HG03097 (cell line): Measurements from ENCODE around the gene RNF130.
"Not testable (repeated sequence)": the region's sequence is repeated elsewhere in the genome, so short reads cannot be mapped to it uniquely, and the experiment has no call there.

Source experiments
- ATAC-seq: cut with Tn5 transposase; IDR thresholded peaks from one replicate; pipeline ENCODE4 v1.9.1; 2021; ENCODE audit not compliant: unreplicated experiment, low FRiP score

The RNF130 gene

DNA sequence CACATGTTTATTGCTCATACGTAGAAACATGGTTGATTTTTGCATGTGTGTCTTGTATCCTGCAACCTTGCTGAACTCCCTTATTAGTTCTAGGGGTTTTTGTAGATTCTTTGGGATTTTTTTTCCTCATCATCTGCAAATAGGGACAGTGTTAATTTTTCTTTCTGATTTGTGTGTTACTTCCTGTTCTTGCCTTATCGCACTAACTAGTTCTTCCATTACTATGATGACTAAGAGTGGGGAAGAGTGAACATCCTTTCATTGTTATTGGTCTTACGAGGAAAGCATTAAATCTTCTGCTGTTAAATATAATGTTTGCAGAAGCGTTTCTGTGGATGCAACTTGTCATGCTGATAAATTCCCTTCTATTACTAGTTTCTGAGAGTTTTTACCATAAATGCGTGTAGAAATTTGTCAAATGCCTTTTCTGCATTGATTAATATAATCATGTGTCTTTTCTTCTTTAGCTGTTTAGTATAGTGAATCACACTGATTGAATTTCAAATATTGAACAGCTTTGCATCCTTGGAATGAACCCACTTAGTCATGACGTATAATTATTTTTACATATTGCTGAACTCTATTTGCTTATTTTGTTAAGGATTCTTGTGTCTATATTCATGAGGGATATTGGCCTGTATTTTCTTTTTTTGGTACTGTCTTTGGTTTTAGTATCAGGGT lies 32.1 kb upstream of the RNF130 start:
- ATAC-seq = no peak

DNA sequence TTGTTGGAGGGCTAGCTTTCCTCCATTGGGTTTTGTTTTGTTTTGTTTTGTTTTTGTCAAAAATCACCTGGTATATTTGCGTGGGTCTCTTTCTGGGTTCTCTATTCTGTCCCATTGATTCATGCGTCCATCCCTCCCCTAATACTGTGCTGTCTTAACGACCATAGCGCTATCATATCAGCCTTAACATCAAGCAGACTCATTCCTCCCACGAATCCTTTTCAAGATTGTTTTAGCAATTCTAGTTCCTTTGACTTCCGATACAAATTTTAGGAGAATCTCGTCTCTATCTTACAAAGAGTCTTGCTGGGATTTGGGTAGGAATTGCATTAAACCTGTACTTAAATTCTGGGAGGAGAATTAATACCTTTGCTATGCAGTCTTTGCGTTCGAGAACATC lies 31.1 kb upstream of the RNF130 start:
- ATAC-seq = no peak

DNA sequence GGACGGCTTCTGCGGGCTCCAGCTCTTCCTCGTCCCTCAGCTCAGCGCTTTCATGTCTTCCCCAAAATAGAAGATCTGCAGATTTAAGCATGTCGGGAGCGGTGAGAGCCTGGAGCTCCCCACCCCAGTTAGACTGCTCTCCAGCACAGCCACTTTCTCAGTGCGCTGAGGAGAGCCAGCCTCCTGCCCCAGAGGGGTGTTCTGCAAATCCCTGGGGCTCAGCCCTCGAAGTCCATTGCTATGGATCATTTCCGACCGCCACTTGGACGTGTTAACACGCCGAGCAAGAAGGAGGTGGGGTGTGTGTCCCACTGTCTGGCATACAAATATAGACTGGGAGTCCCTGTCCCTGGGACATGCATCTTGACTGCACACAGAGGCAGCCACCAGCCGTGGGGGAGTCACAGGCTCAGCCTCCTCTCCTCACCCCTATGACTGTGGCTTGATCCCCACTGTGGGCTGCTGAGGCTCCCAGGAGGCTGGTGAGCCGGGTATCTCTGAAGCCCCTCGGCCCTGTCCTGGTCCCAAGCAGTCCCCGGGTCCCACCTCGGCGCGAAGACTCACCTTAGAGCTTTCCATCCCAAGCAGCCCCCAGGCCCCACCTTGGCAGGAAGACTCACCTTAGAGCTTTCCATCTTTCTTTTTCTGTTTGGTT lies 30.0 kb upstream of the RNF130 start:
- no peak for ATAC-seq

DNA sequence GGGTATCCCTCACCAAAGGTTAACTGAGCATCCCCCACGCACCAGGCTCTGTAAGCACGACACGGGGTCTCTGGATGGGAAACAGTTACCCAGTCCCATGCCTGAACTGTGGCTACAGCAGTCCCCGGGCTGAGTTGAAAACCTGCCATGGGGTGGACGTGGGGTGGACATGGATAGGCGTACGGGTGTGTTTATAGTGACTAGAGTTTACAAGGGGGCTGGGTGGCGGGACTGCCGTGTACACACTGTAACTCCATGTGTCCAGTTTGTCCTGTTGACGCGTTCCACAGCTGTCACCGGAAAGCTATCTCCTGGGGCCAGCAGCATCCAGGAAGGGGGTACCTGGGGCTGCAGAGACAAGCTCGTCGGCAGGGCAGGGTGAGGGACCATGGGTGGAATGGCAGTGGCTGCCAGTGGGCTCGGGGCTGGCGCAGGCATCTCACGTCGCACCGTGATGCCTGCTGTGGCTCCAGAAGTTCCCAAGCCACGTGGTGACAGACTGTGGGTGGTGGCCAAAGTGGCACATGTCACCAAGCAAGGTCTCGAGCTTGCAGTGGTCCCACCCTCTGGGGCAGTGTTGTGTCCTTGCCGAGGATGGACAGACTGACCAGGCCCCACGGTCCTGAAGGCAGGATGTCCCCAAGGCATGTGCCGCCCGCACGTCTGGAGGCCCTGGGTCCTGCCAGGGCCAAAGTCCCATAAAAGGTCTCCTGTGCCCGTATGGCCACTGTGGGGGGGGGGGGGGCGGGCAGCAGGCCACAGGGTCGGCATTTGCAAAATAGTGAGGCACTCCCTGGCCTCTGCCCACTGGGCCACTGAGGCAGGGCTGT lies 29.3 kb upstream of the RNF130 start:
- no peak for ATAC-seq

DNA sequence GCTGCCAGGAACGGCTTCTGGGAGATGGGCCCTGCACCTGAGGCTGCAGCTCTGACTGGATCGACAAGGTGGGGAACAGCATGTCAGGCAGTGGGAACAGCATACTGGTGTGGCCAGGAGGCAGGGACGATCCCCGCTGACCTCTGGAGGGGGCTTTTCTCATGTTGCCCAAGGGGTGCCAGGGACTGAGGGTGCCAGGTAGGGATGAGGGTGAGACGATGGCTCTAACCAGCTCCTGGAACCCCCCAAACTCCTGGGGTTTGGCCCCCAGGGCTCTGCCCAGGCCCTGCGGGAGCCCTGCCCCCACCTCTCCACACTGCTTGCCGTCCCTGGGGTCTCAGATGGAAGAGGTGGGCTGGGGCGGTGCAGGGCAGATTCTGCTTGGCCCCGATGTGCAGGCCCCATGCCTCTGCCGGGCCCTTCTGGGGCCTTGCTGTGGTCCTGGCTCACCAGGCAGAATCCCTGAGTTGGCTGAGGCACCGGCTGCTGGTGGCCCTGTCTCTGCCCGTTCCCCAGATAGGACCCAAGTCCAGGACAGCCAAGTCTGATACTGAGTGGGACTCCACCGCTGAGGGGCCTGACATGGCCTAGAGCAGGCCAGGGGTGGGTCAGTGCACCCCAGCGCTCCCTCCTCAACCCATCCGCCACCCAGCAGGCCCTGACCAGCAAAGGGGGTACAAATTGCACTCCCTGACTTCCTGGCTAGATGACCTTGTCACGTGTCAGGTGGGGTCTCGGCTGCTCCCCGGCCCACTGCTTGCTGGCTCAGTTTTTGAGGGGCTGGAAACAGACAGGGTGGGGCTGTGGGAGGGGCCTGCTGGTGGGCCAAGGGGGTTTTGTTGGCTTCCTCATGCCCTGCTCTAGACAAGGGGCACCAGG lies 28.4 kb upstream of the RNF130 start:
- ATAC-seq = no peak

DNA sequence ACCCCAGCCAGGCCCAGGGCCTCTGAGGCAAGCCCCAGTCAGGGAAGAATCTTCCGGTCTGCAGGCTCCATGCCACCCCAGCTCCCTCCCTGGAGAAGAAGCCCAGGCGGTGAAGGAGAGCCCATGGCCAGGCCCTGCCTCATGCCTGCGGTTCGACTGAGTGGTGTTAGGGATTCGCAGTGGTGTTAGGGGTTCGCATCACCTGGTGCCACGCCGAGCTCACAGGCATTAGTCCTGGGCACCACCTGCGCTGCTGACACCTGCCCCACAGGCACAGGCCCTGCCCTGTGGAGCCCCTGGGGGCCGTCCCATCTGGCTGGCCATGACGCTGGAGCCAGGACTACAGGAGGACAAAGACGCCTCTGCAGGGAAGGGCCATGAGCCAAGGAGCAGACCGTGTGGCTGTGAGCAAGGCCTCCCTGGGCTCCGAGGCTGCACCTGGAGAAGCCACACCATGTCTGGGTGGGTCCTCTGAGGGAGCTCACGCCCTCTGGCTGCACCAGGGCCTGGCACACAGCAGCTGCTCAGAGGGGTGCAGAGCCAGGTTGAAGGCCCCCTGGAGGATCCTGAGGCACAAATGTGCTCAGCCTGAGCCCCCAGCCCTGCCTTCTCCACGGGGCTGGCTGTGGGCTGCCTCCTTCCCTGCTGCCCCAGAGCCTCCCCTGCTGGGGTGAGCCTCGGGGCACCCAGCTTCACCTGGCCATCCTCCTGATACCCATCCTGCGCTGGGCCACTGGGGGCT lies 27.6 kb upstream of the RNF130 start:
- ATAC-seq = no peak

DNA sequence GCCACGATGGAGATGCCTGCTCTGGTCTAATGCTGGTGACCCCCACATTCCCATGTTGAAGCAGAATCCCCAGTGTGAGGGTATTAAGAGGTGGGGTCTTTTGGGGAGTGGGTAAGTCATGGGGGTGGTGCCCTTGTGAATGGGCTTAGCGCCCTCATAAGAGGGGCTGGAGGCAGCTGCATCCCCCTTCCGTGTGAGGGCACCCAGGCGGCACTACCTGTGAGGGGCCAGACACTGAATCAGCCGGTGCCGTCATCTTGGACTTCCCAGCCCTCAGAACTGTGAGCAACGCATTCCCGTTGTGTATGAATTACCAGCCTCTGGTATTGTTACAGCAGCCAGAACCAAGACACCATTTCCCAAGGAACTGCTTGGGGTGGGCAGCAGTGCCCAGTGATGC lies 27.0 kb upstream of the RNF130 start:
- no peak for ATAC-seq

DNA sequence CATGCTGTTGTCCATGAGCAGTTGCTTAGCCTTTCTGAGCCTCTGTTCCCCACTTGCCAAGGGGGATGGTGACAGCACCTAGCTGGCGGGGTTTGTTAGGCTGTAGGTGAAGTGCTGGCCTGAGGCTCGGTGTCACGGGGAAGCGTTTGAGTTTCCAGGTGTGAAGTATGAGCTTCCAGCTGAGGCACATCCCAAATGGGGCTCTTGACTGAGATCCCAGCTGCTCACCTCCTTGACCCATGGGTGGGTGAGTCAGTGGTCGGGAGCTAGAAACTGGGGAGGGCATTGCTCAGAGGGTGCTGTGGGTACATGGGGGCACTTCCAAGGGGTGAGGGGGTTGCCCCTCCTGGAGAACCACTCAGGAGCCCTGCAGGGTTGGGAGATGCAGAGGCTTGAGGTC lies 26.4 kb upstream of the RNF130 start:
- no peak for ATAC-seq

DNA sequence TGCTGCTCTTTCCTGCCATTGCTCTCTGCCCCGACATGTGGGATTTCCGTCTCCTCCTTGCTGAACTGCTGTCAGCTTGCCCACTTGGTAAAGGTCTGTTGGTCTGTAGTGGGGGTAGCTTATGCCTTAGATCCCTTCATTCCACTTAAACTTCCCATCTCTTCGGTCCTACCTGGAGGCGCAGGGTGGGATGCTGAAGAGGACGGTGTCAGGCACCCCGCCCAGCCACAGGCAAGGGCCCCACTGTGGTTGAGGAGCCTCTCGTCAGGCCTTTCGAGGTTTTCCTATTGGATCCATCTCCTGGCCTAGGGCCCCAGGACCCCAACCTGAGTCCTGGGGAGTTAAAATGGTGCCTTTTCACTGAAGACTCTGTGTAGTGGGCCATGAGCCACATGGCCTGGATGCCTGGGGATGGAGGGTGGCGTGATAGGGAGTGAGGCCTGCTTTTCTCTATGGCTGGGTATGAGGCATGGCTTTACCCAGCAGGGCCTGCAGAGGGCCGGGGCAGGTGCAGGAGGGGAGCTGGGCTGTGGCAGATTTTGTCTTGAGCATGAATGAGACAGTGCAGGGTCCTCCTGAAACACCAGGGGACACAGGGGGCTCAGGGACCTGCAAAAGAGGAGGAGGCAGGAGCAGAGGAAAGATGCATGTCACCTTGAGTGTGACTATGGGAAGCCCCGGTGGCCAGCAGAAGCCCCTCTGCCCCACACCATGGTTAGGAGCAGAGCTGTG lies 25.8 kb upstream of the RNF130 start:
- ATAC-seq = no peak

DNA sequence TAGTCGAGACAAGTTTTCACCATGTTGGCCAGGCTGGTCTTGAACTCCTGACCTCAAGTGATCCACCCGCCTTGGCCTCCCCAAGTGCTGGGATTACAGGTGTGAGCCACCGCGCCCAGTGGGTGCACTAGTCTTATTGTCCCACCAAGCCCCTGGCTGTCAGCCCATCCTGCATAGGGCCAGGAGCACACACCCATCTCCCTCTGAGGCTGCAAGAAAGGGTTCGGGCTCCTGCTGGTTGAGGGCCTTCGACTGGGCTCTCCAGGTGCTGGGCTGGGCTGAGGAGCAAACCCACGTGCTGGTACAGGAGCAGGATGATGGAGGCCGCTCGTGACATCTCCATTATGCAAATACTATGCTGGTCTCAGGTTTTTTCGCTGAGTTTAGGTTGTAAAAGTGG lies 25.1 kb upstream of the RNF130 start:
- no peak for ATAC-seq

DNA sequence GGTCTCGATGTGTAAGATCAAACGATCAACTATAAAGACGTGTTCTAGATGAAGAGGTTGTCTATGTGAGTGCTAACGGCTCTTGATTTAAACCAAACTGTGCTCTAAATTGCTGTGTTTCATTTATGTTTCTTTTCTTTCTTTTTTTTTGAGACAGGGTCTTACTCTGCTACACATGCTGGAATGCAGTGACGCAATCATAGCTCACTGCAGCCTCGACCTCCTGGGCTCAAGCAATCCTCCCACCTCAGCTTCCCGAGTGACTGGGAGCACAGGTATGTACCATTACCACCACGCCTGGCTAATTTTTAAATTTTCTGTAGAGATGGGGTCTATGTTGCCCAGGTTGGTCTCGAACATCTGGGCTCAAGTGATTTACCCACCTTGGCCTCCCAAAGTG lies 24.0 kb upstream of the RNF130 start:
- ATAC-seq = no peak

DNA sequence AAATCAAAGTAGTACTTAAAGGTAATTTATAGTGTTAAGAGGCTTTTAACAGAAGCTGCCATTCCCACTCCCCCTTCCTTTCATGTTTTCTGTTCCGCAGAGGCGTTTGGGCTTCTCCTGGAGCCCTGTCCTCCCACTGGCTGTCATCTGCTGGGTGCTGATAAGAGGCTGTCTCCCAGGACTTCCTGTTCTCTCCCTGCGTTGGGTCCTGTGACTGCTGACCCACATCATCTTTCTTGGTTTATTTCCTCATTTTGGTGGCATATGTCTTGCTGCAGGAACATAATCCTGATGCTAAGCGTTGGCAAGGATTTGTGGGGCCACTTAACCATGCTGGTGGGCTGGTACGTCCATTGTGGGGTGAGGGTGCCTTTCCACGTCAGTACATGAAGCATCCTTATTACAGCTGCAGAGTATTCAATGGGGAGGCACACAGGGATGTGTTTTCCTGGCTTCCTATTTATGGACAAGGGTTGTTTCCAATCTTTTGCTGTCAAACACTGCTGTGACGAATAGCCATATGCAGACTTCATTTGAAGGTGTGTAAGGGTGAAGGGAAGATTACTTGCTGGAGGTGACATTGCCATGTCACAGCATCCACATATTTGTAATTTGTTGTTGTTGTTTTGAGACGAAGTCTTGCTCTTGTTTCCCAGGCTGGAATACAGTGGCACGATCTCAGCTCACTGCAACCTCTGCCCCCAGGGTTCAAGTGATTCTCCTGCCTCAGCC lies 22.3 kb upstream of the RNF130 start:
- no peak for ATAC-seq

DNA sequence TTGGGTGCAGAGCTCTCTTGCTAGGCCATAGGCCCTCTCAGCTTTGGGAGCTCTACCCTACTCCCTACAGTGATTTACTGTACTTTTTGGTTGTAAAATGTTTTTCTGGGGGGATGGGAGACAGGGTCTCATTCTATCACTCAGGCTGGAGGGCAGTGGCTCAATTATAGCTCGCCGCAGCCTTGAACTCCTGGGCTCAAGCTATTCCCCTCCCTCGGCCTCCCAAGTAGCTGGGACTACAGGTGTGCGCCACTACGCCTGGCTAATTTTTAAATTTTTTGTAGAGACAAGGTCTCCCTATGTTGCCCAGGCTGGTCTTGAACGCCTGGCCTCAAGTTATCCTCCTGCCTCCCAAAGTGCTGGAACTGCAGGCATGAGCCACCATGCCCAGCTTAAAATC lies 21.7 kb upstream of the RNF130 start:
- ATAC-seq = no peak

DNA sequence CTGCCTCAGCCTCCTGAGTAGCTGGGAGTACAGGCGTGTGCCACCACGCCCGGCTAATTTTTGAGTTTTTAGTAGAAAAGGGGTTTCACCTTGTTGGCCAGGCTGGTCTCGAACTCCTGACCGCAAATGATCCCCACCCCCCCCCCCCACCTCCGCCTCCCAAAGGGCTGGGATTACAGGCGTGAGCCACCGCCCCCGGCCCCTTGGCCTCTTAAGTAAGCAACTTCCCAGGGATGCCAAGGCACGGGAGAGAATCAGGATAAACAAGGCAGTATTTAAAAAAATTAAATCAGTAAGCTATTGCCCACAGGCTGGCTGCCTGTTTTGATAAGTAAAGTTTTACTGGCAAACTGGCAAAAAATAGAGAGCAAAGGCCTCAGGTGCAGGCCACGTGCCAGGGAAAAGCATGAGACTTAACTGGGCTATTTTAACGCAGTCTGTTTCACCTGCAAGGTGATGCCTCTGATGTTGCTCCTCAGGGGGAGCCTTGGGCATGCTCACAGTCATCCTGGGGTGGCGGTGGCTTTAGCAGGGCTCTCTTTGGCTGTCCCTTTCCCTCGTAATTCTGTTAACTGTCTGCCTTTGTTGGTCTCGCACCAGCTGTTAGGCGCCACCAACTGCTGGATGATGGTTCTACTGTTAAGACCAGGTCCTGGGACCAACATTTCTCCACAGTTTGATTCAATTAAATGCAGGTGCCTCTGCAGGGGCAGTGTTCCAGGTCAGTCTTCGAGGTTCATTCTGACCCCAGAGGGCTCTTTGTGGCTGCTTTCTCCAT lies 19.4 kb upstream of the RNF130 start:
- no peak for ATAC-seq

DNA sequence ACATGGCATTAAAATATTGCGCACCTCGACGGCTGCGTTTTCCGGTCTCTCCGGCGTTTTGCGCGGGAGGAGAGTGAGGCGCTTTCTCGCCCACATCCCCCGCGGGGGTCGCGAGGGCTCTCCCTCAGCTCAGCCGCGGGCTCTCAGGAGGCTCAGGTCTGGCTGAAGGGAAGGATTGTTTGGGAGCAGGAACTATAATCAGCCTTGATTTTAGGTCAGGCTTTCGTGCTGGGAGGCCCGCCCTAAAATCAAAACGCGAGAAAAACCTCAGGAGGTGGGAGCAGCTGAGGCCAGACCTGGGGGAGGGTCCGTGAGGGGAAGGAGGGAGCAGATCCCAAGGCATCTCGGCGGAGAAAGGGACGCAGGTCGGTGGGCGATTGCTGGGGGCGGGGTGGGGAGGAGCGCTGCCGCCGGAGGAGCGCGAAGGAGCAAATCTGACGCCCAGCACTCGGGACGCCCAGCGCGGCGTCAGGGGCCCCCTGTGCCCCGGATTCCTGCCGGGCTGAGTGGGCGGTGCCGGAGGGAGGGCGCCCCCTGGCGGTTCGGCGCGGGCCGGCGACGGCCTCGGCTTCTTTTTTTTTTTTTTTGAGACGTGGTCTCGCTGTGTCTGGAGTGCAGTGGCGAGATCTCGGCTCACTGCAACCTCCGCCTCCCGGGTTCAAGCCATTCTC lies 18.7 kb upstream of the RNF130 start:
- no peak for ATAC-seq

DNA sequence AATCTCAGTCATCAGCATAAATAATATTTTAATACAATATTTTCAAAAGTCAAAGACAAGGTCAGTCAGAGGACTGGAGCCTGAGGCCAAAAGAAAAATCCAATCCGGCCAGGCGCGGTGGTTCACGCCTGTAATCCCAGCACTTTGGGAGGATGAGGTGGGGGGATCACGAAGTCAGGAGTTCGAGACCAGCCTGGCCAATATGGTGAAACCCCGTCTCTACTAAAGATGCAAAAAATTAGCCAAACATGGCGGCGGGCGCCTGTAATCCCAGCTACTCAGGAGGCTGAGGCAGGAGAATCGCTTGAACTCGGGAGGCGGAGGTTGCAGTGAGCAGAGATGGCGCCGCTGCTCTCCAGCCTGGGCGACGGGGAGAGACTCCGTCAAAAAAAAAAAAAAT lies 18.1 kb upstream of the RNF130 start:
- not testable (repeated sequence) for ATAC-seq

DNA sequence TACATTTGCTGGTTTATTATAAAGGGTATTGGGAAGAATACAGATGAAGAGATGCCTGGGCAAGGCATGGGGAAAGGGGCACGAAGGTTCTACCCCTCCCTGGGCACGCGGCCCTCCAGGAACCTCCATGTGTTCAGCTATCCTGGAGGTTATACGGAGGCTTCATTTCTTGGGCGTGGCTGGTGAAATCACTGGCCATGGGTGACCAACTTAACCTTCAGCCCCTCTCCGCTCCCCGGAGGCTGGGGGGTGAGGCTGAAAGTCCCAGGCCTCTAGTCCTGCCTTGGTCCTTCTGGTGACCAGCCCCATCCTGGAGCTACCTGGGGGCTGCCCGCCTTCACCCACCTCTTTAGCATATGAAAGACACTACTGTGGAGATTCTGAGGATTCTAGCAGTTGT lies 17.0 kb upstream of the RNF130 start:
- ATAC-seq = no peak
